IPS-NIHi11 (cell line): Measurements from ENCODE around the gene TMEM18.

Experiments used
- DNase-seq: peaks from one replicate; pipeline ENCODE4 v3.0.0; 2012; ENCODE audit warnings: mixed read lengths, low spot score

Gene TMEM18

DNA sequence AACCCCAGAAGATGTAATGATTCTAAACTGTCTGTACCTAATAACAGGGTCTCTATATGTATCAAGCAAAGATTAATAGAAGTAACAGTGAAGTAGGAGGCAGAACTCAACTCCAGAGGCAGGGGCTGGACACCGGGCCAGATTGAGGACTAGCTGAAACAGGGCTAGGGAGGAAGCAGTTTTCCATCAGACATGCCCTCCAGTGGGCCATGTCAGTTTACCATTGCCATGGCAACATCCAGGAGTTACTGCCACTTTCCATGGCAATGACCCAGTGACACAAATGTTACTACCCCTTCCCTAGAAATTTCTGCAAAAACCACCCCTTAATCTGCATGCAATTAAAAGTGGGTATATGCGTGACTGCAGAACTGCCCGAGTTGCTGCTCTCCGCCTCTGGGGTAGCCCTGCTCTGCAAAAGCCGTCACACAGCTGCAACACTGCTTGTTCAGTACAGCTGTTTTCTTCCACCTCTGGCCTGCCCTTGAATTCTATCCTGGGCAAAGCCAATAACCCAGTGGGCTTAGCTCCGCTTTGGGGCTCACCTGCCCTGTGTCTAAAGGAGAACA lies 58.7 kb downstream of the TMEM18 start:
- DNase-seq: no peak

DNA sequence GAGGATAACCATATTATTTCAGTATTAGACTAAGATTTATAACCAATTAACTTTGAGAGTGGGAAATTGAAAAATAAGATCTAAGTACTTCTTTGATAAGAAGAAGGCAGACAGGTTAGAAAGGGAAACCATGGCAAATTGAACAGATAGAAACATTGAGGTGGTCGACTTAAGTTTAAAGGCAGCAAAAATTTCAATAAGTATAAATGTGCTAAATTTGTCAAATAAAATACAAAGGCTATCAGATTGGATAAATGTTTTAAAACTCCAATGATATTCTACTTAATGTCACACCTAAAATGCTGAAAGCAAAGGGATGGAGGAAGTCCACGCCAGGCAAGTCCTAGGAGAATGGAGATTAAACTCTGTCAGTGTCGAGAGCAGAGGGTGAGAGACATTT lies 59.2 kb downstream of the TMEM18 start:
- DNase-seq: no peak
